Spleen (tissue), 11 donors: Measurements from ENCODE around the gene LRRTM4. TPM values are rescaled to one million over a fixed set of nuclear protein-coding genes. Genes with fewer than 3 reads are reported as not detected.
"Not testable (repeated sequence)": the region's sequence is repeated elsewhere in the genome, so short reads cannot be mapped to it uniquely, and the experiment has no call there.

Source experiments
- DNase-seq: peaks from one replicate; pipeline ENCODE4 v3.0.0-alpha.2; 2020
- H3K27ac ChIP-seq, 8 donors: fragments of 200-600 bp; sonication (generic) in 7 of 8; 1 replicate in 4 of 8; 2 replicates in 4 of 8; pipeline versions ENCODE4 v1.5.0 to v1.8.0; 2016 to 2021; ENCODE audit warnings: inconsistent platforms in 4 of 8, mild to moderate bottlenecking in 4 of 8, moderate library complexity in 1 of 8
- H3K27me3 ChIP-seq, 7 donors: fragments of 200-600 bp; sonication (generic) in 6 of 7; replicated peaks in 1 of 7; 1 replicate in 4 of 7; 2 replicates in 3 of 7; pipeline versions ENCODE4 v1.5.0 to v1.8.0; 2016 to 2021; ENCODE audit warnings: inconsistent platforms in 3 of 7, mild to moderate bottlenecking in 1 of 7
- H3K36me3 ChIP-seq, 6 donors: fragments of 200-600 bp; sonication (generic) in 5 of 6; 1 replicate in 4 of 6; 2 replicates in 2 of 6; pipeline versions ENCODE4 v1.5.0 to v1.8.0; 2016 to 2021; ENCODE audit warnings: inconsistent platforms in 2 of 6
- H3K4me1 ChIP-seq, 6 donors: fragments of 200-600 bp; sonication (generic) in 5 of 6; 1 replicate in 3 of 6; 2 replicates in 3 of 6; pipeline versions ENCODE4 v1.5.0 to v1.8.0; 2016 to 2021; ENCODE audit warnings: inconsistent platforms in 3 of 6
- H3K4me3 ChIP-seq, 8 donors: fragments of 200-600 bp; sonication (generic) in 7 of 8; 1 replicate in 4 of 8; 2 replicates in 4 of 8; pipeline versions ENCODE4 v1.5.0 to v1.8.0; 2016 to 2021; ENCODE audit warnings: inconsistent platforms in 4 of 8, mild to moderate bottlenecking in 4 of 8, moderate library complexity in 2 of 8
- H3K9me3 ChIP-seq, 8 donors: fragments of 200-600 bp; sonication (generic) in 7 of 8; 1 replicate in 4 of 8; 2 replicates in 4 of 8; pipeline versions ENCODE4 v1.5.0 to v1.8.0; 2016 to 2021; ENCODE audit warnings: inconsistent platforms in 4 of 8
- POLR2A ChIP-seq, 3 donors: fragments of 450-650 bp; IDR thresholded peaks; one replicate each; pipeline ENCODE4 v1.5.1; 2017; ENCODE audit warnings: antibody characterized with exemption in 3 of 3, mild to moderate bottlenecking in 1 of 3
- POLR2AphosphoS5 ChIP-seq, 3 donors: sonication (generic); formaldehyde crosslinking; IDR thresholded peaks; one replicate each; pipeline ENCODE4 v1.5.1; 2017; ENCODE audit warnings: antibody characterized with exemption in 3 of 3
- WGBS, 5 donors: extraction: QIAGEN DNeasy Blood & Tissue Kit in 3 of 5; methylation state at CpG; one replicate each; pipeline versions ENCODE4 v1.1.5 to v1.1.7; 2013 to 2018; 5-methylcytosine and 5-hydroxymethylcytosine counted together
- intact Hi-C: fragments of 100-400 bp; cut with DNase I; formaldehyde crosslinking; loops from one replicate; pipeline ENCODE4 v1.15.0; 2023; ENCODE audit warnings: low total_unique reads
- polyA plus RNA-seq, 3 donors: library from polyadenylated mRNA; stranded (reverse); fragments of 200-250 nt; gene quantifications; one replicate each; pipeline ENCODE4 v1.2.1, GENCODE V29; 2013
- total RNA-seq, 7 donors: library from RNA; depleted of rRNA in 3 of 7; stranded (reverse); fragments of >200 nt in 3 of 7; fragmentation: NEBNext Ultra II Directional in 4 of 7; extraction: Animal tissue kit (Norgen Biotek cat#: 25700) in 4 of 7; gene quantifications; one replicate each; pipeline versions ENCODE4 v1.1.0 to v1.2.1, GENCODE V29; 2016 to 2021
- TF ChIP-seq, protein P1 (sequence below), 11 experiments: fragments of 200-600 bp in 7 of 11; fragments of 450-650 bp in 4 of 11; sonication (generic) in 4 of 11; IDR thresholded peaks in 8 of 11; conservative IDR thresholded peaks in 3 of 11; 1 replicate in 7 of 11; 2 replicates in 4 of 11; pipeline versions ENCODE4 v1.4.0 to v1.8.0; 2016 to 2021; ENCODE audit warnings: antibody characterized with exemption in 11 of 11, inconsistent platforms in 4 of 11, mild to moderate bottlenecking in 1 of 11
- donor health status: healthy with polysubstance abuse.
- donor health status: DM: no; HTN: no; CAD: no; lungs with moderate emphysema.
- donor health status: DM: no; HTN: no; CAD: no.
- donor health status: Bipolar disorder and iron deficiency.
- donor health status: healthy.
- donor health status: DM: no; HTN: no; CAD: no.
- donor health status: DM: yes; HTN: yes; CAD: no.

Gene LRRTM4
- total and polyA plus RNA-seq, 10 donors, result 0.03 to 0.33 (median 0.14) TPM; not detected in 5

DNA sequence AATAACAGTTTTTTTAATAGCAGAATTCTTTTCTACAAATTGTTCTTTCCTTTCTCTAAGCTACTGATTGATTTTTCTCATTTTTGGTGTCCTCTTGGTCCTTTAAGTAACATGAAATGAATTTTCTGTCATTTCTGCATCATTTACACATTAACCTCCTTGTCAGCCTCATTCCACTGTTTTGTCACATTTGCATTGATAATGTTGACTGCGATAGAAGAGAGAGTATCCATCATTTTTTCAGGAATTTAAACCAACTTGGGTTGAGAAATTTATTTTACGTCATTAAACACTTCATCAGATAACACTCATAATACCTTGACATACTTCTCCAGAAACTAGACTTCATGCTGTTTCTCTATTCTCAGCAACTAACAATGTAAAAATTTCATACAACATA lies 422.2 kb downstream of the LRRTM4 start:
- Histone ChIP-seq H3K27me3 (no peaks in the 10 kb centered on the region), H3K4me1 (no peaks in the 10 kb centered on the region), H3K27ac (no peak overlapping the region), H3K4me3 (no peak overlapping the region), H3K9me3 (peaks cover 0 to 13% (median 0%) of the 10 kb centered on the region in 8 donors), H3K36me3 (no peaks in the 10 kb centered on the region)
- no peak for DNase-seq
- TF ChIP-seq, protein P1, sequence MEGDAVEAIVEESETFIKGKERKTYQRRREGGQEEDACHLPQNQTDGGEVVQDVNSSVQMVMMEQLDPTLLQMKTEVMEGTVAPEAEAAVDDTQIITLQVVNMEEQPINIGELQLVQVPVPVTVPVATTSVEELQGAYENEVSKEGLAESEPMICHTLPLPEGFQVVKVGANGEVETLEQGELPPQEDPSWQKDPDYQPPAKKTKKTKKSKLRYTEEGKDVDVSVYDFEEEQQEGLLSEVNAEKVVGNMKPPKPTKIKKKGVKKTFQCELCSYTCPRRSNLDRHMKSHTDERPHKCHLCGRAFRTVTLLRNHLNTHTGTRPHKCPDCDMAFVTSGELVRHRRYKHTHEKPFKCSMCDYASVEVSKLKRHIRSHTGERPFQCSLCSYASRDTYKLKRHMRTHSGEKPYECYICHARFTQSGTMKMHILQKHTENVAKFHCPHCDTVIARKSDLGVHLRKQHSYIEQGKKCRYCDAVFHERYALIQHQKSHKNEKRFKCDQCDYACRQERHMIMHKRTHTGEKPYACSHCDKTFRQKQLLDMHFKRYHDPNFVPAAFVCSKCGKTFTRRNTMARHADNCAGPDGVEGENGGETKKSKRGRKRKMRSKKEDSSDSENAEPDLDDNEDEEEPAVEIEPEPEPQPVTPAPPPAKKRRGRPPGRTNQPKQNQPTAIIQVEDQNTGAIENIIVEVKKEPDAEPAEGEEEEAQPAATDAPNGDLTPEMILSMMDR (IDR thresholded peaks at IDR 0.05 in 8 of 11, conservative IDR thresholded peaks at IDR 0.05 in 3 of 11), result no peak
- TF ChIP-seq POLR2A (IDR thresholded peaks at IDR 0.05), result no peak
- no peak for TF ChIP-seq POLR2AphosphoS5 (IDR thresholded peaks at IDR 0.05)
- WGBS, 5 donors, result 87 to 98% (median 89%) methylated on average over 2 of the region's 2 CpGs
- intact Hi-C loops, result no loop called here

DNA sequence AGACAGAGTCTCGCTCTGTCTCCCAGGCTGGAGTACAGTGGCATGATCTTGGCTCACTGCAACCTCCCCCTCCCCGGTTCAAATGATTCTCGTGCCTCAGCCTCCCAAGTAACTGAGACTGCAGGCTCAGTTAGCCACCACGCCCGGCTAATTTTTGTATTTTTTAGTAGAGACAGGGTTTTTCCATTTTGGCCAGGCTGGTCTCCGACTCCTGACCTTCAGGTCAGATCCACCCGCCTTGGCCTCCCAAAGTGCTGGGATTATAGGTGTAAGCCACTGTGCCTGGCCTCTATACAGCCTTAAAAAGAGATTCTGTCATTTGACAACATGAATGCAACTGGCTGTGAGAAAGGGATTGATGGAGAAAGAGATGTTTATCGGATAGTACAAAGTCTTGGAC lies 426.7 kb downstream of the LRRTM4 start:
- H3K27me3 ChIP-seq, intact Hi-C loops, DNase-seq, H3K4me3 ChIP-seq, H3K4me1 ChIP-seq, H3K9me3 ChIP-seq, H3K36me3 ChIP-seq, H3K27ac ChIP-seq: not testable (repeated sequence)
- WGBS, 5 donors, result 78 to 88% (median 82%) methylated on average over 8 of the region's 8 CpGs

DNA sequence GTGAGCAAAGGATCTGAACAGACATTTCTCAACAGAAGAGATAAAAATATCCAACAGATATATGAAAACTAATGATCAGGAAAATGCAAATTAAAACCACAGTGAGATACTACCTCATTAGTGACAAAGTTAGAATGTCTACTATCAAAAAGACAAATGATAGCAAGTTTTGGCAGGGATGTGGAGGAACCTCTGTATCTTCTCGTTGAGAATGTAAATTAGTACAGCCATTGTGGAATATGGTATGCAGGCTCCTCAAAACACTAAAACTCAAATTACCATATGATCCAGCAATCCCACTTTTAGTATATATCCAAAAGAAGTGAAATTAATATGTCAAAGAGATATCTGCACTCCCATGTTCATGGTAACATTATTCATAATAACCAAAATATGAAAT lies 427.1 kb downstream of the LRRTM4 start:
- intact Hi-C loops, result no loop called here
- no peak for DNase-seq
- H3K27me3 ChIP-seq, result no peaks in the 10 kb centered on the region
- no peak overlapping the region for H3K27ac ChIP-seq
- H3K36me3 ChIP-seq, result no peaks in the 10 kb centered on the region
- no peaks in the 10 kb centered on the region for H3K4me1 ChIP-seq
- H3K4me3 ChIP-seq, result no peak overlapping the region
- 51 to 83% (median 74%) methylated on average over 1 of the region's 1 CpG for WGBS, 5 donors
- TF ChIP-seq POLR2AphosphoS5 (IDR thresholded peaks at IDR 0.05) (no peak), POLR2A (IDR thresholded peaks at IDR 0.05) (no peak)
- TF ChIP-seq, protein P1 (IDR thresholded peaks at IDR 0.05 in 8 of 11, conservative IDR thresholded peaks at IDR 0.05 in 3 of 11), result no peak
- H3K9me3 ChIP-seq, result peaks cover 0 to 3% (median 0%) of the 10 kb centered on the region in 8 donors

DNA sequence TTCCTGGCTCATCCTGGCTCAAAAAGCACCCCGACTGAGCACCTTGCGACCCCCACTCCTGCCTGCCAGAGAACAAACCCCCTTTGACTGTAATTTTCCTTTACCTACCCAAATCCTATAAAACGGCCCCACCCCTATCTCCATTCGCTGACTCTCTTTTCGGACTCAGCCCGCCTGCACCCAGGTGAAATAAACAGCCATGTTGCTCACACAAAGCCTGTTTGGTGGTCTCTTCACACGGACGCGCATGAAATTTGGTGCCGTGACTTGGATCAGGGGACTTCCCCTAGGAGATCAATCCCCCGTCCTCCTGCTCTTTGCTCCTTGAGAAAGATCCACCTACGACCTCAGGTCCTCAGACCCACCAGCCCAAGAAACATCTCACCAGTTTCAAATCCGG lies 433.8 kb downstream of the LRRTM4 start:
- H3K4me3 ChIP-seq, DNase-seq, H3K36me3 ChIP-seq, H3K27ac ChIP-seq, H3K4me1 ChIP-seq, H3K9me3 ChIP-seq, H3K27me3 ChIP-seq, intact Hi-C loops: not testable (repeated sequence)
- WGBS, 5 donors, result 13 to 37% (median 24%) methylated on average over 13 of the region's 13 CpGs

DNA sequence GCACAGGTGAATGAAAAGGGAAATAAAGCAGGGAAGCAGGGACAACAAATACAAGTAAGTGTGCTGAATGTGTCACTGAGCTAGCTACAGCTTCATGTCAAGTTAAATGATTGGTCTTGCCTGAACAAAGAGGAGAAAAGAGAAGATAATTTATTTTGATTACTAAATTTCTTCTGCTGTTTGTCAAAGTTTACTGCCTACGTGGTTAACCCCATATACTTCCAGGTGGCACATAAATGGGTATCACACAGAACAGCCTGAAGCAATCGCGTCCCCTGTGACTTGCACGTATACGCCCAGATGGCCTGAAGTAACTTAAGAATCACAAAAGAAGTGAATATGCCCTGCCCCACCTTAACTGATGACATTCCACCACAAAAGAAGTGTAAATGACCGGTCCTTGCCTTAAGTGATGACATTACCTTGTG lies 434.2 kb downstream of the LRRTM4 start:
- intact Hi-C loops, result no loop called here
- 26 to 39% (median 33%) methylated on average over 6 of the region's 6 CpGs for WGBS, 5 donors
- DNase-seq, result no peak
- Histone ChIP-seq H3K36me3 (no peaks in the 10 kb centered on the region), H3K4me1 (no peaks in the 10 kb centered on the region), H3K9me3 (no peaks in the 10 kb centered on the region), H3K4me3 (no peak overlapping the region), H3K27ac (no peak overlapping the region), H3K27me3 (no peaks in the 10 kb centered on the region)
- TF ChIP-seq POLR2AphosphoS5 (IDR thresholded peaks at IDR 0.05) (no peak), POLR2A (IDR thresholded peaks at IDR 0.05) (no peak)
- TF ChIP-seq, protein P1 (IDR thresholded peaks at IDR 0.05 in 8 of 11, conservative IDR thresholded peaks at IDR 0.05 in 3 of 11), result no peak
